Stimulated activated CD8-positive, alpha-beta memory T cell treated with anti-CD3 and anti-CD28 coated beads, Interleukin-12 subunit alpha, Interleukin-12 subunit beta, amount 100 ng/mL, for 24 hours (primary cell): ENCODE measurements around the gene GNG14.
"Not testable (repeated sequence)": the region's sequence is repeated elsewhere in the genome, so short reads cannot be mapped to it uniquely, and the experiment has no call there.

Source experiments
- DNase-seq: peaks from one replicate; pipeline ENCODE4 v3.0.0-alpha.2; 2020; ENCODE audit errors: extremely low read depth

The GNG14 gene

DNA sequence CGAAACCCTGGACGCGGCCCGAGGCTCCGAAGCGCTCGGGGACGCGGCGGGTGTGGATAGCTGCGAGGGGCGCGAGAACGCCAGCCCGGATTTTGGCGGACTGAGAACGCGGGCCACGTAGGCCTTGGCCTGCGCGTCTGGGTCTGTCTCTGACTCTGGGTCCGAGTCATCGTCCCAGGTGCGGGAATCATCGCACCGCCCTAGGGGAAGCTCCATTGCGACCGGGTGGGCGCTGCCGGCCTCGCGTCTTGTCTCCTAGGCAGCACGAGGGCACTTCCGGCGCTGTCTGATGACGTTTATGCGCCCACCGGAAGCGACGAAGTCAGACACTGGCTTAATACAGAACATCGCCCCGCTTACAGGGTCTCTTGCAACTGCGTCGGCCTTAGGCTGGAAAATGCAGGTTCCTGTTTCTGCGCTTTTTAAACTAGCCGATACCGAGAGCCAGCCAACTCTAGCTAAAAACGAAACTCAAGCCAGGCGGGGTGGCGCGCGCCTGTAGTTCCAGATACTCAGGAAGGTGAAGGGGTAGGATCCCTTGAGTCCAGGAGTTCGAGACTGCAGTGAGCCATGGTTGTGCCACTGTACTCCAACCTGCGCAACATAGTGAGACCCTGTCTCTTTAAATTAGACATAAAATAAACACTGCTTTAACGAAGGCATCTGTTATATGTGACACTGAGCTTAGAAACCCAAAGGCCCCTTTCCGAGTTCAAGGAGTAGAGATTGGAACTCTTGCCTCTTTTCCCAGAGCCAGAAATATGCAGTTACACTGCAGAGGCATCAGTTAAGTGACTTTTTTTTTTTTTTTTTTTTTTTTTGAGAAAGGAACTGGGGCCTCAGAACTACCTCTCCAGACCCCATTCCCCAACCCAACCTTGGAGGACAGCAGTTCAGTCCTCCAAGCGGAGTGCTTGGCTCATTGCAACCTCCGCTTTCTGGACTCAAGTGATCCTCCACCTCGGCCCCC, 8.9 kb downstream of the GNG14 start, which contains the start of gene FBXW9:
Gene FBXW9 (minus strand): TSS at position 266 of the 970 bp plus-strand sequence. CDS start 50 bp downstream, at position 216.
- peak; percentile 92 for DNase-seq

GRCh38 chr19:12697425-12697824, 9.6 kb downstream of the GNG14 start:
- not testable (repeated sequence) for DNase-seq

DNA sequence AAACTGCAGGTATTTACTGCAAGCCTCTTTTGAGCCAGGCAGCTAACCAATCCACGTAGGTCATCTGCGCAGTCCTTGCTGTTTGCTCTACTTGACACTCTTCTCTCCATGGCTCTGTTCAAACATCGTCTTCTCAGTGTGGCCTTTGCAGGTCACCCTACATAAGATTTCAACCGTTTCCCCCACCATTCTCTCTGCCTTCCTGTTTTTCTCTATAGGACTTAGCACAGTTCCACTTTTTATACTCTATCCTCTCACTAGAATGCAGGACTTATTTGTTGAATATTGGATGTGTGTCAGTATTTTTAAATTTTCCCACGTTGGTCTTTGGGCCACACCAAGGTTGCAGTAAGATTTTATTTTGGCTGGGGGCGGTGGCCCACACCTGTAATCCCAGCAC, 10.3 kb downstream of the GNG14 start:
- no peak for DNase-seq

DNA sequence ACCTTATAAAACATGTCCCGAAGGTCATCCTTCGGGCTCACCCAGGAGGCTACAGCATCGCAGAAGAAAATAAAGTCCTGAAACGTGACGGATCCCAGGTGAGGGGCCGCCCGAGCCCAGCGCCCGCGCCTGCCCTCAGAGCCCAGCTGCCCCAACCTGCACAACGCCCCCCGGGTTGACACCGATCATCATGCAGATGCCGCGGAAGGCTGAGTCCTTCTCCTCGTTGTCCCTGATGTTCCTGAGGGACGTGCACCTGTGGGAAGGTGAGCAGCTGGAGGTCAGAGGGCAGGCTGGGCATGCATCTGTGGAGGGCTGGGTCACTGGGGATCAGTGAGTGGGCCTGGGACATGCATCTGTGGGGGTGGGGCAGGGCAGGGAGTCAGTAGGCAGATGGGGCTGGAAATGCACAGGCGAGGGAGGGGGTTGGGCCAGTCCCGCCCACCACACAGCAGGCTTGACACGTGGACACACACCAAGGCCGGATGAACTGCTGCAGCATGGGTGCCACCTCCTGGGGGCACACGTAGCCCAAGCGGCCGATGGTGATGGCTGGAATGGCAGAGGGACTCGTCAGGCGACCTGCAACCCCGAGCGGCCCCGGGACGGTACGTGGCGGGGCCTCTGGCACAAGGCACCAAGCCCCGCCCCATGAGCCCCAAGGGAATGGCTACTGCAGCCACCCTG, 13.9 kb downstream of the GNG14 start:
- no peak for DNase-seq

GRCh38 chr19:12703046-12703445, 15.2 kb downstream of the GNG14 start:
- DNase-seq: no peak

DNA sequence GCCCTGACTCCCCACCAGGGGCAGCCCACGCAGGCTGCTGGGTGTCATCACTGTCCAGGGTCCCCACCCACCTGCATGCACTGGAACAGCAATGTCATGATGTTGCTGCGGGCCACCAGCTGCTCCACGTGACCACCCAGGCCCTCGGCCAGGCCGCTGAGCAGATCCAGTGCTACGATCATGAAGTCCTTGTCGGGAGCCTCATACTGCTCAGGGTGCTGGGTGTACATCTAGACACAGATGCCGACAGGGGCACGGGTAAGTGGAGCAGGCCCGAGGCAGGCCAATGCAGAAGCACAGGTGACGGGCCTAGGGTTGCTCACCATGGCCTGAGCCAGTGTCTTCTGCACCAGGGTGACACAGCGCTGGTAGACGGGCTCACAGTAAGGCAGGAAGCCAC, 17.4 kb downstream of the GNG14 start:
- DNase-seq: no peak

DNA sequence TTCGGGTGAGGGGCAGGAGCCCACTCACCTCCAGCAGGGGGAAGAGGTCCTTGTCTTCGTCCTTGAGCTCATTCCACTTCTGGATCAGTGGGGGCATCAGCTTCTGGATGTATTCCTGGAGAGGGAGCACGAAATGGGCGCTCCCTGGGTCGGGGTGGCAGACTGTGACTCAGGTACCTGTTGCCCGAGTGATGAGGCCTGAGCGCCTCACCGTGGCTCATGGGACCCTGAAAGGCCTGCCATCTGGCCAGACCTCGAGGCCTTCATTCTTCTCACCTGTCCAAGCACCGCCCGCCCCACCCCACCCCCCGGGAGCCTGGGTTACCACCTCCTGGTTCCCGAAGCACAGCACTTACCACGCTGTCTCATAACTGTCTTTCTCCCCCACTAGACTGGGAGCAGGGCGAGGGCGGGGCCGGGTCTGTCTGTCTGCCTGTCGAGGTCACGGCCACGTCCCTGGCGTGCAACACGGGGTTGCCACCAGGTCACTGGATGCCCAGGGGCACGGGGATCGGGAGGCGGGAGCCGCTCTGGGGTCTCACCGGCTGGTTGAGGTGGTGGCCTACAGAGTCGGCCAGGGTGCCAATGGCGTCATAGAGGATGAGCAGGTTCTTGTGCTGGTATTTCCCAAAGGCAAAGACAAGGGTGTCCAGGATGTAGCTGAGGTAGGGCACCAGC, 18.0 kb downstream of the GNG14 start:
- no peak for DNase-seq

DNA sequence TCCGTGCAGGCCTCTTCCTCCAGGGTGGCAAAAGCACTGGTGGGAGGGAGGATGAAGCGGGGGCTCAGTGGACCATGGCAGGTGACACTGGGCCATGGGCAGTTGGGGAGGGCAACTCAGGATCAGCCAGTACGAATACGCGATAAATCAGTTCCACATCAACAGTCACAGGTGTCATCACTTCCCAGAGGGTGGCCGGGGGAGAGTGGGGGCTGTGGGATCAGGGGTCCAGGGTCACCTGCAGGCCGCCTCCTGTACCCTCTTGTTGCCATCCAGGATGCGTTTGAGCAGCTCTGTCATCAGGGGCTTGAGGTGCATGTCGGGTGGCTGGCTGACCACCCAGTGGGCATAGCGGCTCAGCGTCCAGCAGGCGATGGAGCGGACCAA, 18.5 kb downstream of the GNG14 start:
- no peak for DNase-seq

DNA sequence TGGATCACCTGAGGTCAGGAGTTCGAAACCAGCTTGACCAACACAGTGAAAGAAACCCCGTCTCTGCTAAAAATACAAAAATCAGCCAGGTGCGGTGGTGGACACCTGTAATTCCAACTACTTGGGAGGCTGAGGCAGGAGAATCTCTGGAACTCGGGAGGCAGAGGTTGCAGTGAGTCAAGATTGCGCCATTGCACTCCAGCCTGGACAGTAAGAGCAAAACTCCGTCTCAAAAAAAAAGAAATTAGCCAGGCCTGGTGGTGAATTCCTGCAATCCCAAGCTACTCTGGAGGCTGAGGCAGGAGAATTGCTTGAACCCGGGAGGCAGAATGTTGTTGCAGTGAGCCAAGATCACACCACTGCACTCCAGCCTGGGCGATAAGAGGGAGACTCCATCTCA, 20.8 kb downstream of the GNG14 start:
- DNase-seq: no peak

GRCh38 chr19:12711187-12711586, 23.4 kb downstream of the GNG14 start:
- DNase-seq: no peak

- DNase-seq: not testable (repeated sequence)
These were observed 24.3 kb downstream of the GNG14 start for GRCh38 chr19:12712077-12712476.

DNA sequence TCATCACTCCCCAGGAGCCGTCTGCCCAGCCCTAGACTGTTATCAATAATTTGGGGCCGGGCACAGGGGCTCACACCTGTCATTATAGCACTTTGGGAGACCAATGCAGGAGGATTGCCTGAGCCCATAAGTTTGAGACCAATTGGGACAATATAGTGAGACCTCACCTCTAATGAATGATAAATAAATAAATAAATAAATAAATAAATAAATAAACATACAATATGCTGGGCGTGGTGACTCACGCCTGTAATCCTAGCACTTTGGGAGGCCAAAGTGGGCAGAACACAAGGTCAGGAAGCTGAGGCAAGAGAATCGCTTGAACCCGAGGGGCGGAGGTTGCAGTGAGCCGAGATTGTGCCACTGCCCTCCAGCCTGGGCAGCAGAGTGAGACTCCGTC, 25.5 kb downstream of the GNG14 start:
- DNase-seq: not testable (repeated sequence)

- no peak for DNase-seq
These were observed 27.3 kb downstream of the GNG14 start for GRCh38 chr19:12715102-12715501.

- no peak for DNase-seq
These were observed 28.1 kb downstream of the GNG14 start for GRCh38 chr19:12715929-12716328.

DNA sequence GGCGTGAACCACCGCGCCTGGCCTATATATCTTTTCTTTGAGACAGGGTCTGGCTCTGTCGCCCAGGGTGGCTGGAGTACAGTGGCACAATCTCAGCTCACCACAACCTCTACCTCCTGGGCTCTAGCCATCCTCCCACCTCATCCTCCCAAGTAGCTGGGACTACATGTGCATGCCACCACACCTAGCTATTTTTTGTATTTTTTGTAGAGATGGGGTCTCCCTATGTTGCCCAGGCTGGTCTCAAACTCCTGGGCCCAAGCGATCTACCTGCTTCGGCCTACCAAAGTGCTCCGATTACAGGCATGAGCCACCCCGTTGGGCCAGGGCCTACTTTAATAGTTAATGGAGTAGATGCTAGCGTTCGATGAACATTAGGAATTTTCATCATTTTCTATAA, 32.5 kb downstream of the GNG14 start:
- DNase-seq: no peak

DNA sequence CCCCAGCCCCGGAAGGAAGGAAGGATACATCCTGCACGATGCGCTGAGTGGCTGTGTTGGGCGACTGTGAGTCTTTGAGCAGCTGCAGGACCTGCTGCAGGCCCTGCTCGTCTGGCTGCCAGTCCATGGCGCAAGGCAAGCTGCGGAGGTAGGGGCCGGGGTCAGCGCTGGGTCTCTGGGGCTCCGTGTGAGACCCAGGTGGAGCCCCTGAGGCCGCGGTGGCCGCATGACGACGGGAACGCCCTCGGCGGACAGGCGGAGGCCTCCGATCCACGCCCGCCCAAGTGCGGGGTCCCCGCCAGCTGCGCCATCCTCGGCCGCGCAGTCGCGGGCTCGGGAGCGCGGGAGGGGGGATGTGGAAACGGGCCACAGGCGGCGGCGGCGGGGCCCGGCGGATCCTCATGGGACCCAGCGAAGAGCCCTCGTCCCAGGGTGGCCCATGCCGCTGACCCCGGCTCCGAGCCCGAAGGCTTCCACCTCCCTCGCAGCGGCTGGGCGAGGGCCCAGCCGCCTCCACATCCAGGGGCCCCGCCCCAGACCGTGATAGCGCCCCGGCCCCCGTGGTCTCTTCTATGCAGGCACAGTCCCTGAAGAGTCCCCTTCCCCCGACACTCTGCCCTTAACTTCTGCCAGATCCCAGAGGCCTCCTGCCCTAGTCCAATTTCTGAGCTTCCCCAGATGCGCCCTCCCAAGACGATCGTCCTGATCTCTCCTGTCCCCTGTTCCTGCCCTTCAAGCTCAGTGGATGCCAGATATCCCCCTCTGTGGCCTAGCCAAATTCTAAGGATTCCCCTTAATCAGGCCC, 33.3 kb downstream of the GNG14 start:
- DNase-seq: no peak

DNA sequence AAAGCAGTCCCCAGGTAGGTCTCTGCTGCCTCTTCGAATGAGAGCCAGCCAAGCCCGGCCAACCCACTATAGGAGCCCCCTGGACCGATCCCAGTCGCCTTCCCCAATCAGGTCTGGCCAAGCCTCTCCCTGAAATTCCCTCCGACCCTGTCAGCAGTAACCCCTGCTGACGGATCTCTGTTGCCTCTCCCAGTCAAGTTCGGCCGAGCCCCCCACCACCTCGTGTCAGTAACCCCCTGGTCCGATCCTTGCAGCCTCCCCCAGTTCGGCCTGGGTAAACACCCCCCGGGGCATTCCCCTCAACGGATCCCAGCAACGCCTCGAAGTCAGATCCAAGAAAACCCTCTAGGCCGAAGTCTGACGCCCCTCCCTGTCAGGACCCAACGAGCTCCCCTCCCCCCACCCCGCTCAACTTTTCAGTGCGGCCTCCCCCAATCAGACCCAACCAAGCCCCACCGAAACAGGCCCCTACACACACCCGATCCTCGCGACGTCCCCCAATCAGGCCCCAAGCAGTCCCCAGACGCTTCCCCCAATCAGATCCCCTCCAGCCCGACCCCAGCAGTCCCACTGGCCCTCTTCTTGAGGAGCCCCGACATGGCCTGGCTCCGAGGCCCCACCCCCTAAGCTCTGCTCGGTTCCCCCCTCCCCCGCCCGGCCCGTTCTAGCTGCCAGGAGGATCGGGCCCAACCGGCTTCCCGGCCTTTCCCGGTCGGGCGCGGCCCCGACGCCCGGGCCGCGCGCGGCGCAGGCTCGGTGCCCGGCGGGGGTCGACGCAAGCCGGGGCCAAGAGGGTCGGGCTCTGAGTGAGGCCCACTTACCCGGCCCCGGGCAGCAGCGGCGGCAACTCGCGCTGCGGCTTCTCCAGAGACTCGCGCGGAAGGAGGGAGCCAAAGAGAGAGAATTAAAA, 34.1 kb downstream of the GNG14 start:
- DNase-seq: no peak

GRCh38 chr19:12722566-12723380, 35.0 kb downstream of the GNG14 start:
- DNase-seq: peak; percentile 84

GRCh38 chr19:12723381-12723640, 35.5 kb downstream of the GNG14 start:
- no peak for DNase-seq
